GM12801 (cell line): ENCODE results near the gene AP1S2.

Experiments used
- CTCF ChIP-seq: IDR thresholded peaks from one replicate; pipeline ENCODE4 v1.5.1; 2011; ENCODE audit warnings: control low read depth; ENCODE audit not compliant: insufficient read length; ENCODE audit errors: extremely low read depth

AP1S2 gene

GRCh38 chrX:15838017-15838416 lies 16.6 kb downstream of the AP1S2 start:
- TF ChIP-seq CTCF, result no peak

- TF ChIP-seq CTCF, result no peak
These were observed 19.6 kb downstream of the AP1S2 start for GRCh38 chrX:15834827-15835595.

- TF ChIP-seq CTCF, result no peak
These were observed 20.6 kb downstream of the AP1S2 start for GRCh38 chrX:15834053-15834452.

GRCh38 chrX:15829217-15829616 lies 25.4 kb downstream of the AP1S2 start:
- TF ChIP-seq CTCF, result no peak

- no peak for TF ChIP-seq CTCF
These were observed 28.7 kb downstream of the AP1S2 start for GRCh38 chrX:15825936-15826335.

GRCh38 chrX:15822922-15823321 lies 31.7 kb downstream of the AP1S2 start:
- no peak for TF ChIP-seq CTCF

- TF ChIP-seq CTCF, result no peak
These were observed 34.2 kb downstream of the AP1S2 start for GRCh38 chrX:15820106-15821073.
